Psoas muscle (tissue), 8 donors: ENCODE results near the gene ZCCHC13. TPM values are rescaled to one million over a fixed set of nuclear protein-coding genes. Genes with fewer than 3 reads are reported as not detected.
A peak's percentile ranks its signal among the peaks of the same experiment; 100 is the strongest.

Experiments
- ATAC-seq, 4 donors: fragments of 200-7000 bp; cut with Tn5 transposase; one replicate each; pipeline ENCODE4 v1.9.1; 2020; ENCODE audit warnings: moderate library complexity in 3 of 4, mild to moderate bottlenecking in 2 of 4
- DNase-seq, 2 donors: peaks; one replicate each; pipeline ENCODE4 v3.0.0-alpha.2; 2020
- H3K27ac ChIP-seq: fragments of 200-600 bp; one replicate; pipeline ENCODE4 v1.8.0; 2022
- H3K27me3 ChIP-seq, 3 donors: fragments of 200-600 bp in 1 of 3; one replicate each; pipeline versions ENCODE4 v1.6.1 to v1.8.0; 2013 to 2022; ENCODE audit warnings: low read length in 2 of 3, mild to moderate bottlenecking in 2 of 3, moderate library complexity in 1 of 3; ENCODE audit not compliant: insufficient read depth in 3 of 3
- H3K36me3 ChIP-seq, 2 donors: fragments of 200-600 bp in 1 of 2; one replicate each; pipeline versions ENCODE4 v1.6.1 to v1.8.0; 2013 to 2022; ENCODE audit warnings: low read depth in 1 of 2, mild to moderate bottlenecking in 1 of 2, moderate library complexity in 1 of 2; ENCODE audit not compliant: insufficient read depth in 1 of 2
- H3K4me1 ChIP-seq: fragments of 200-600 bp; one replicate; pipeline ENCODE4 v1.8.0; 2022
- H3K4me3 ChIP-seq: fragments of 200-600 bp; one replicate; pipeline ENCODE4 v1.8.0; 2022; ENCODE audit warnings: mild to moderate bottlenecking
- H3K9me3 ChIP-seq: fragments of 200-600 bp; one replicate; pipeline ENCODE4 v1.8.0; 2022
- WGBS, 3 donors: extraction: QIAGEN DNeasy Blood & Tissue Kit; methylation state at CpG; one replicate each; pipeline versions ENCODE4 v1.1.6 to v1.1.7; 2013; 5-methylcytosine and 5-hydroxymethylcytosine counted together
- intact Hi-C, 2 donors: fragments of 100-400 bp; cut with DNase I; formaldehyde crosslinking; loops; one replicate each; pipeline versions ENCODE4 v1.11.0 to v1.14.2; 2022
- polyA plus RNA-seq, 3 donors: library from polyadenylated mRNA; stranded (reverse); fragments of 200-250 nt; gene quantifications; one replicate each; pipeline ENCODE4 v1.2.3, GENCODE V29; 2013
- total RNA-seq, 4 donors: library from RNA; stranded (reverse); fragmentation: NEBNext Ultra II Directional in 2 of 4; extraction: Animal tissue kit (Norgen Biotek cat#: 25700) in 2 of 4; gene quantifications; one replicate each; pipeline versions ENCODE4 v1.2.1 to v1.2.4, GENCODE V29; 2021 to 2023
- TF ChIP-seq, protein P1 (sequence below): fragments of 200-600 bp; IDR thresholded peaks from one replicate; pipeline ENCODE4 v1.8.0; 2022; ENCODE audit warnings: antibody characterized with exemption
- donor health status: healthy with polysubstance abuse.
- donor health status: DM: no; HTN: no; CAD: no; lungs with moderate emphysema.
- donor health status: Bipolar disorder and iron deficiency.
- donor health status: healthy.
- donor health status: DM: yes; HTN: yes; CAD: no.
- donor health status: DM: no; HTN: no; CAD: no.
- donor health status: DM: no; HTN: no; CAD: no.
- donor health status: DM: yes; HTN: yes; CAD: no.

Gene ZCCHC13
- total and polyA plus RNA-seq, 7 donors = not detected

DNA sequence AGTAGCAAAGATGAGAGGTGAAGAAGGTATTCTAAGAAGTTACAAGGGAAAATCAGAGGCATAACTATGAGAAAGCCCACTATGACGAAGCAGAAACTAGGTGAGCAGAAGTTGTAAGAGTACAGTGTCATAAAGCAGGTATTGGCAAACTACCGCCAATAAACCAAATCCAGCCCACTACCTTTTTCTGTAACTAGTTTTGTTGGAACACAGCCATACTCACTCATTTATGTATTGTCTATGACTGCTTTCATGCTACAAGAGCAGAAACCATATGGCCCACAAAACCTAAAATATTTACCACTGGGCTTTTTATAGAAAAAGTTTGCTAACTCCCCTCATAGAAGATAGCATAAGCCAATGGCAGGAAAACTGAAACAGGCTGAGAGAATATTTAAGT, 31.8 kb upstream of the ZCCHC13 start:
- Histone ChIP-seq H3K9me3 (no peaks in the 10 kb centered on the region), H3K4me3 (no peak overlapping the region), H3K36me3 (peaks cover 0 to 56% of the 10 kb centered on the region in 2 donors), H3K4me1 (peaks cover 15% of the 10 kb centered on the region), H3K27me3 (no peaks in the 10 kb centered on the region), H3K27ac (peak overlapping the region; percentile 64)
- DNase-seq = no peak
- TF ChIP-seq, protein P1, sequence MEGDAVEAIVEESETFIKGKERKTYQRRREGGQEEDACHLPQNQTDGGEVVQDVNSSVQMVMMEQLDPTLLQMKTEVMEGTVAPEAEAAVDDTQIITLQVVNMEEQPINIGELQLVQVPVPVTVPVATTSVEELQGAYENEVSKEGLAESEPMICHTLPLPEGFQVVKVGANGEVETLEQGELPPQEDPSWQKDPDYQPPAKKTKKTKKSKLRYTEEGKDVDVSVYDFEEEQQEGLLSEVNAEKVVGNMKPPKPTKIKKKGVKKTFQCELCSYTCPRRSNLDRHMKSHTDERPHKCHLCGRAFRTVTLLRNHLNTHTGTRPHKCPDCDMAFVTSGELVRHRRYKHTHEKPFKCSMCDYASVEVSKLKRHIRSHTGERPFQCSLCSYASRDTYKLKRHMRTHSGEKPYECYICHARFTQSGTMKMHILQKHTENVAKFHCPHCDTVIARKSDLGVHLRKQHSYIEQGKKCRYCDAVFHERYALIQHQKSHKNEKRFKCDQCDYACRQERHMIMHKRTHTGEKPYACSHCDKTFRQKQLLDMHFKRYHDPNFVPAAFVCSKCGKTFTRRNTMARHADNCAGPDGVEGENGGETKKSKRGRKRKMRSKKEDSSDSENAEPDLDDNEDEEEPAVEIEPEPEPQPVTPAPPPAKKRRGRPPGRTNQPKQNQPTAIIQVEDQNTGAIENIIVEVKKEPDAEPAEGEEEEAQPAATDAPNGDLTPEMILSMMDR = no peak
- 43 to 90% (median 76%) methylated on average over 2 of the region's 2 CpGs for WGBS, 3 donors
- ATAC-seq = no peak
- intact Hi-C loops = no loop called here

DNA sequence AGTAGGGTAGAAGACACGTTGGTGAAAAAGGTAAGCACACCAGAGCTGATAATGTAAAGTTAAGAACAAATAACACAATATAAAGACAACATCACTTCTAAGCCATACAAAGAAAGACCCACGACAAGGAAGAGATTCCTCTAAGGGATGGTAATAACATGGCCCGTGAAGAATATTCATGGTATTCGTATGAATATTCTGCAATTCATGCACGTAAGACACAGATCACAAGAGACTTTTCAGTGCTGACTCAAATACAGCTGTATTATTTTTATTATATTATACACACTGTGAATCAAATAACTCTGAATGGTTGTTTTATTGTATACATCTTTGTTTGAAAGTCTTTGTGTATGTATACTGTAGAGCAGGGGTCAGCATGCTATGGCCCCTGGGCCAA, 29.5 kb upstream of the ZCCHC13 start:
- H3K4me3 ChIP-seq = no peak overlapping the region
- H3K27me3 ChIP-seq = no peaks in the 10 kb centered on the region
- no peak overlapping the region for H3K27ac ChIP-seq
- peaks cover 15% of the 10 kb centered on the region for H3K4me1 ChIP-seq
- intact Hi-C loops = no loop called here
- 73 to 85% (median 81%) methylated on average over 5 of the region's 5 CpGs for WGBS, 3 donors
- TF ChIP-seq, protein P1 = no peak
- peaks cover 0 to 70% of the 10 kb centered on the region in 2 donors for H3K36me3 ChIP-seq
- no peaks in the 10 kb centered on the region for H3K9me3 ChIP-seq
- ATAC-seq = no peak
- no peak for DNase-seq

DNA sequence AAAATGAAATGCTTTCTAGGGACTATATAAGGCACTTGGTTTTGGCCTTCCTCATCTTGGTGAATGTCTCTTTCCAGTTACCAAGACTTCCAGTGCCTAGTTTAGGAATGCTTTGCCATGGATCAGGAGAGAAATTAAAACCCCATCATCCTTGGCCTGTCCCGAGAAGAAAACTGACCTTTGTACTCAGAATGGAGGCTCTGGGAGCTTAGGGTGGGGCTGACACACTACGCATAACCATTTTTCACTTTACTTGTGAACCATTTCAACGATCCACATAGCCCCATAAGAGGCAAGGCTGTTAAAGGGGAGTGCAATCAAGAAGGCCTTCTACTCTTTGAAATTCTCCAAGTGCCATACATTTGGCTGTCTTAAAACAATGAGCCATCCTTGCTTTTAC, 26.7 kb upstream of the ZCCHC13 start:
- intact Hi-C loops = no loop called here
- TF ChIP-seq, protein P1 = no peak
- H3K9me3 ChIP-seq = no peaks in the 10 kb centered on the region
- no peak for ATAC-seq
- H3K36me3 ChIP-seq = peaks cover 0 to 85% of the 10 kb centered on the region in 2 donors
- no peak for DNase-seq
- H3K4me1 ChIP-seq = peaks cover 5% of the 10 kb centered on the region
- no peak overlapping the region for H3K4me3 ChIP-seq
- H3K27me3 ChIP-seq = no peaks in the 10 kb centered on the region
- 66 to 88% (median 72%) methylated on average over 3 of the region's 3 CpGs for WGBS, 3 donors
- H3K27ac ChIP-seq = no peak overlapping the region

DNA sequence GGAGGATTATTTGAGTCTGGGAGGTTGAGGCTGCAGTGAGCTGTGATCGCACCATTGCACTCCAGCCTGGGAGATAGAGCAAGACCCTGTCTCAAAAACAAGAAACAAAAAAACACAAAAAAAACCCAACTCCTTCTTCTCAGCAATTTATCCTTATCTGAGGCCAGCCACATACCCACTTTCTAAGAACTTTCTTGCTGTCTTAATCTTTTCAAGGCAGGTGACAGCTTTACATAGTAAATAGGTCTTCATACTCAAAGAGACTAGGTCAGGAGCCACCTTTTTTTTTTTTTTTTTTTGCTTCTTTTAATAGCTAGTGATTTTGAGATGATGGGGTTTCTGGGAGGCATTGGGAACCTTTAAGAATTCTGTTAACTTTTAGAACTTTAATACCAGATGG, 26.1 kb upstream of the ZCCHC13 start:
- peaks cover 0 to 85% of the 10 kb centered on the region in 2 donors for H3K36me3 ChIP-seq

DNA sequence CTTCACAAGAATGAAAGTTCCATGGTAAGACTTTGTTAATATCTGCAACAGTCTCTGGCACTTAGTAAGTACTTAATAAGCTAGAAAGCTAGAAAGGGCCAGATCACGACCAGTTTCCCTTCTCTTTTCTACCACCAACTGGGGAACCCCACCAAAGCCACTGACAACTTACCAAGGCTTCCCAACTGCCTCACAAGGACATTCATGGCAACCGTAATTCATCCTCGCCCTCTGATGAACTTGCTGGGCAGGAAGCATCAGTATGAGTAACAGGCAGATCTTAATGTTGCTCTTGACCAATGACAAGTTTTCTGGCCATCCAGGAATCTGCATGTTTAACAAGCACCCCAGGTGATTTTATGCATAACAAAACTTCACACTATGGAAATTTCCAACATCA, 23.2 kb upstream of the ZCCHC13 start:
- intact Hi-C loops = no loop called here
- DNase-seq = no peak
- TF ChIP-seq, protein P1 = no peak
- no peak overlapping the region for H3K4me3 ChIP-seq
- WGBS, 3 donors = 65 to 84% (median 79%) methylated on average over 3 of the region's 3 CpGs
- H3K27ac ChIP-seq = no peak overlapping the region
- ATAC-seq = no peak
- peaks cover 0 to 58% of the 10 kb centered on the region in 2 donors for H3K36me3 ChIP-seq
- H3K4me1 ChIP-seq = peaks cover 17% of the 10 kb centered on the region
- no peaks in the 10 kb centered on the region for H3K9me3 ChIP-seq
- H3K27me3 ChIP-seq = no peaks in the 10 kb centered on the region

More for the DNA sequence above, 26.1 kb upstream of the ZCCHC13 start:
- TF ChIP-seq, protein P1 = no peak
- DNase-seq (no peak), ATAC-seq (no peak)
- no peaks in the 10 kb centered on the region for H3K27me3 ChIP-seq
- no peaks in the 10 kb centered on the region for H3K9me3 ChIP-seq
- H3K27ac ChIP-seq = no peak overlapping the region
- 90 to 100% (median 100%) methylated on average over 1 of the region's 1 CpG for WGBS, 3 donors
- intact Hi-C loops = no loop called here
- H3K4me1 ChIP-seq = peaks cover 4% of the 10 kb centered on the region
- no peak overlapping the region for H3K4me3 ChIP-seq
